Measurements from ENCODE around the gene C1orf94.

Gene C1orf94

GRCh38 chr1:34262023-34262853, 85.5 kb downstream of the C1orf94 start:
- no peak for DNase-seq (ENCODE audit: low read depth)

GRCh38 chr1:34262921-34263320, 86.2 kb downstream of the C1orf94 start:
- DNase-seq (ENCODE audit: low read depth): no peak

- no peak for DNase-seq (ENCODE audit: low read depth)
Observed at GRCh38 chr1:34263406-34263805, 86.7 kb downstream of the C1orf94 start.

GRCh38 chr1:34265396-34265795, 88.7 kb downstream of the C1orf94 start:
- no peak for DNase-seq (ENCODE audit: low read depth)

GRCh38 chr1:34266127-34266951, 89.6 kb downstream of the C1orf94 start:
- no peak for DNase-seq (ENCODE audit: low read depth)

- DNase-seq (ENCODE audit: low read depth): no peak
Observed at GRCh38 chr1:34267326-34267725, 90.6 kb downstream of the C1orf94 start.

GRCh38 chr1:34268311-34268954, 91.7 kb downstream of the C1orf94 start:
- DNase-seq (ENCODE audit: low read depth): no peak
